ENCODE measurements around the gene FHAD1.
A peak's percentile ranks its signal among the peaks of the same experiment; 100 is the strongest.

Gene FHAD1

GRCh38 chr1:15257309-15257708, 10.3 kb downstream of the FHAD1 start:
- Histone ChIP-seq H3K4me3 (ENCODE audit: severe bottlenecking) (no peak overlapping the region), H3K27me3 (ENCODE audit: insufficient read depth, poor library complexity, severe bottlenecking) (no peaks in the 10 kb centered on the region), H3K9me3 (ENCODE audit: severe bottlenecking) (no peaks in the 10 kb centered on the region), H3K27ac (ENCODE audit: poor library complexity, severe bottlenecking) (no peak overlapping the region), H3K4me1 (ENCODE audit: insufficient read depth, poor library complexity, severe bottlenecking) (peaks cover 5% of the 10 kb centered on the region), H3K36me3 (ENCODE audit: low read depth) (no peaks in the 10 kb centered on the region)
- DNase-seq (ENCODE audit: low spot score) (no peak), ATAC-seq (ENCODE audit: low read depth) (no peak)
- no peak for TF ChIP-seq CTCF (IDR thresholded peaks at IDR 0.05; ENCODE audit: poor library complexity, severe bottlenecking)

GRCh38 chr1:15258833-15259621, 12.0 kb downstream of the FHAD1 start:
- no peak for DNase-seq (ENCODE audit: low spot score)
- Histone ChIP-seq H3K36me3 (ENCODE audit: low read depth) (no peaks in the 10 kb centered on the region), H3K27me3 (ENCODE audit: insufficient read depth, poor library complexity, severe bottlenecking) (no peaks in the 10 kb centered on the region), H3K4me1 (ENCODE audit: insufficient read depth, poor library complexity, severe bottlenecking) (peaks cover 5% of the 10 kb centered on the region), H3K27ac (ENCODE audit: poor library complexity, severe bottlenecking) (no peak overlapping the region), H3K4me3 (ENCODE audit: severe bottlenecking) (no peak overlapping the region), H3K9me3 (ENCODE audit: severe bottlenecking) (no peaks in the 10 kb centered on the region)
- ATAC-seq (ENCODE audit: low read depth): no peak
- TF ChIP-seq CTCF (IDR thresholded peaks at IDR 0.05; ENCODE audit: poor library complexity, severe bottlenecking): no peak

DNA sequence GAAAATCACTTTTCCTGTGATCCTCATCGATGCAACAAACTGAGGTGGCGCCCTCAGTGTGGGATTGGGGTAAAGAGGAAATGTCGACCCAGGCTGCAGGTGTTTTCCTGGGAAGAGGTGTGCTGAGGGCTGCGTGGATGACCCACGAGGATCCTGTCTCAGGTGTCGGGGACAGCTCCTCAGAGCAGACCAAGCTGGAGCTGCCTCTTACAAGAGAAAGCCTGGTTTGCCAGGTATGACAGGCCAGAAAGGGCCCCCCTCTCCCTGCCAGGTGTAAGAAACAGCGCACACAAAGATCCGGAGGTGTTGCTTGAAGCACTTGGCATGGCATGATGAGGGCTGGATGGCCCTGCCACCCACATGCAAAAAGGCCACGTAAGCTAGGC, 12.6 kb downstream of the FHAD1 start:
- Histone ChIP-seq H3K27me3 (ENCODE audit: insufficient read depth, poor library complexity, severe bottlenecking) (no peaks in the 10 kb centered on the region), H3K4me1 (ENCODE audit: insufficient read depth, poor library complexity, severe bottlenecking) (peaks cover 5% of the 10 kb centered on the region), H3K4me3 (ENCODE audit: severe bottlenecking) (no peak overlapping the region), H3K27ac (ENCODE audit: poor library complexity, severe bottlenecking) (no peak overlapping the region), H3K36me3 (ENCODE audit: low read depth) (no peaks in the 10 kb centered on the region), H3K9me3 (ENCODE audit: severe bottlenecking) (no peaks in the 10 kb centered on the region)
- ATAC-seq (ENCODE audit: low read depth): no peak
- DNase-seq (ENCODE audit: low spot score): no peak
- TF ChIP-seq CTCF (IDR thresholded peaks at IDR 0.05; ENCODE audit: poor library complexity, severe bottlenecking): no peak

DNA sequence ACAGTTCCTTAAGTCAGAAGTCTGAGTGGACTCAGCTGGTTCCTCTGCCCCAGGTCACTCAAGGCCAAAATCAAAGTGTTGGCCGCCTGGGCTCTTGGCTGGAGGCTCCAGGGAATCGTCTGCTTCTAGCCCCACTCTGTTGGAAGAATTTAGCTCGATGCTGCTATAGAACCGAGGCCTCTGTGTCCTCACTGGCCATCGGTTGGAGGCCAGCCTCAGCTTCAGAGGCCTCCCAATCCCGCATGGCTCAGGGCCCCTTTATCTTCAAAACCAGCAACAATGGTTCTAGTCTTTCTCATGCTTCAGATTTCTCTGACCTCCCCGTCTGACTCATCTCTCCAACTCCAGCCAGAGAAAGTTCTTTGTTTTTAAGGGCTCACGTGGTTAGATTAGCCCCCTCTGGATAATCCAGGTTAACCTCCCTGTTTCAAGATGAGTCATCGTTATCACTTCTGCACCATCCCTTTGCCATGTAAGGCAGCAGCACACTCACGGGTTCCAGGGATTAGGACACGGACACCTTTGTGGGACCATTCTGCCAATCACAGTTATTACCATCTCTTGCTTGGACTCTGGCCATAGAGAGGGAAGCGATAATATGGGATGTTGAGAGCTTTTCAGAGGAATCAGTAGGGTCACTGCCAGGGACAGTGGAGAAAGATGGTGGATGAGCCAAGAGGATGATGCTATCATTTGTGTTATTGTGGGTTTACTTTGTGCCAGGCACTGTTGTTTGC, 13.6 kb downstream of the FHAD1 start:
- no peak for TF ChIP-seq CTCF (IDR thresholded peaks at IDR 0.05; ENCODE audit: poor library complexity, severe bottlenecking)
- no peak for DNase-seq (ENCODE audit: low spot score)

More for the DNA sequence above, 13.6 kb downstream of the FHAD1 start:
- H3K4me1 ChIP-seq (ENCODE audit: insufficient read depth, poor library complexity, severe bottlenecking): peaks cover 5% of the 10 kb centered on the region
- no peak overlapping the region for H3K4me3 ChIP-seq (ENCODE audit: severe bottlenecking)
- H3K36me3 ChIP-seq (ENCODE audit: low read depth): no peaks in the 10 kb centered on the region
- peak; percentile 56; the same call in 2 of the 3 replicates for ATAC-seq (ENCODE audit: low read depth)
- H3K27me3 ChIP-seq (ENCODE audit: insufficient read depth, poor library complexity, severe bottlenecking): no peaks in the 10 kb centered on the region
- H3K9me3 ChIP-seq (ENCODE audit: severe bottlenecking): no peaks in the 10 kb centered on the region
- H3K27ac ChIP-seq (ENCODE audit: poor library complexity, severe bottlenecking): no peak overlapping the region
